Retina (tissue), 1 donor: ENCODE measurements around the gene RER1.

ENCODE experiments used
- DNase-seq: peaks from one replicate; pipeline ENCODE4 v3.0.0-alpha.2; 2016

RER1 gene

GRCh38 chr1:2447276-2448097 lies 55.8 kb downstream of the RER1 start:
- DNase-seq, result no peak

GRCh38 chr1:2448098-2448445 lies 56.4 kb downstream of the RER1 start:
- no peak for DNase-seq

GRCh38 chr1:2449636-2450454 lies 58.2 kb downstream of the RER1 start:
- DNase-seq, result peak; percentile 52

- DNase-seq, result peak; percentile 58
These were observed 60.1 kb downstream of the RER1 start for GRCh38 chr1:2451741-2452140.

- DNase-seq, result peak; percentile 59
These were observed 60.7 kb downstream of the RER1 start for GRCh38 chr1:2452201-2452931.

- no peak for DNase-seq
These were observed 61.3 kb downstream of the RER1 start for GRCh38 chr1:2452932-2453315.

- DNase-seq, result no peak
These were observed 62.6 kb downstream of the RER1 start for GRCh38 chr1:2454227-2454626.
